Esophagus squamous epithelium (tissue), 5 donors: ENCODE results near the gene EGR4. TPM values are rescaled to one million over a fixed set of nuclear protein-coding genes. Genes with fewer than 3 reads are reported as not detected.
"Not testable (repeated sequence)": the region's sequence is repeated elsewhere in the genome, so short reads cannot be mapped to it uniquely, and the experiment has no call there.

Experiments
- DNase-seq: peaks from one replicate; lab custom pipeline; 2025; lab: John Stamatoyannopoulos, UW
- H3K27ac ChIP-seq, 4 donors: fragments of 200-600 bp; sonication (generic); one replicate each; pipeline ENCODE4 v1.5.1; 2016 to 2019; ENCODE audit warnings: mild to moderate bottlenecking in 1 of 4
- H3K27me3 ChIP-seq, 4 donors: fragments of 200-600 bp; sonication (generic); 1 replicate in 3 of 4; 2 replicates in 1 of 4; pipeline versions ENCODE4 v1.5.1 to v1.6.0; 2017 to 2021; ENCODE audit warnings: antibody characterized with exemption in 1 of 4
- H3K36me3 ChIP-seq, 3 donors: fragments of 200-600 bp; sonication (generic); one replicate each; pipeline ENCODE4 v1.5.1; 2016 to 2019
- H3K4me1 ChIP-seq, 3 donors: fragments of 200-600 bp; sonication (generic); one replicate each; pipeline ENCODE4 v1.5.1; 2017 to 2019
- H3K4me3 ChIP-seq, 4 donors: fragments of 200-600 bp; sonication (generic); 1 replicate in 3 of 4; 2 replicates in 1 of 4; pipeline ENCODE4 v1.5.1; 2016 to 2019; ENCODE audit warnings: mild to moderate bottlenecking in 2 of 4, moderate library complexity in 1 of 4
- H3K9me3 ChIP-seq, 3 donors: fragments of 200-600 bp; sonication (generic); one replicate each; pipeline ENCODE4 v1.5.1; 2016 to 2019
- POLR2A ChIP-seq, 4 donors: fragments of 450-650 bp; IDR thresholded peaks; one replicate each; pipeline ENCODE4 v1.6.1; 2017; ENCODE audit warnings: antibody characterized with exemption in 4 of 4, mild to moderate bottlenecking in 4 of 4, moderate library complexity in 3 of 4
- WGBS, 2 donors: methylation state at CpG; one replicate each; pipeline ENCODE4 v1.1.5; 2018; 5-methylcytosine and 5-hydroxymethylcytosine counted together
- intact Hi-C: fragments of 100-400 bp; cut with DNase I; formaldehyde crosslinking; loops from one replicate; pipeline ENCODE4 v1.15.0; 2022
- total RNA-seq, 4 donors: library from RNA; depleted of rRNA; stranded (reverse); fragments of >200 nt; gene quantifications; one replicate each; pipeline ENCODE4 v1.1.0, GENCODE V29; 2016
- TF ChIP-seq, protein P1 (sequence below), 6 experiments: fragments of 450-650 bp in 4 of 6; fragments of 200-600 bp in 2 of 6; sonication (generic) in 2 of 6; IDR thresholded peaks; one replicate each; pipeline ENCODE4 v1.5.1; 2016 to 2019; ENCODE audit warnings: antibody characterized with exemption in 6 of 6, mild to moderate bottlenecking in 4 of 6, moderate library complexity in 4 of 6
- donor health status: DM: yes; HTN: yes; CAD: no.

Gene EGR4
- total RNA-seq, 4 donors from 2014 or later, result 0.26 TPM; not detected in 3

DNA sequence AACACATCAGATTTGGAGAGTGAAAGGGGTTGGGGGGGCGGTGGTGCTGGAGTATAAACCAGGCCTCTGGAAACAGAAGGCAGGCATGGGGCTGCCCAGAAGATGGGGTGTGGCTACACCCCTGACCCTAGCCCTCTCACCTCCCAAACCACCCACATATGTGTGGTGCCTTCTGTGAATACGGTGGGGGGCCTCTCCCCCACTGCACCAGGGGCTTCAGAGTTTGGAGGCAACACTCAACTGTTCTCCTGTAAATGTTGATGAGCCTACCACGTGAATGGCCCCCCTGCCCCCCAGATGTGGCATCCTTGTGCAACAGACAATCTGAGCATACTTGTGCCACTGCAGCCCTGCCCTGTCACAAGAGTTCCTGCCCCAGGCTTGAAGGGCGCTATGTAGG lies 28.6 kb downstream of the EGR4 start:
- intact Hi-C loops, result no loop called here
- TF ChIP-seq, protein P1, sequence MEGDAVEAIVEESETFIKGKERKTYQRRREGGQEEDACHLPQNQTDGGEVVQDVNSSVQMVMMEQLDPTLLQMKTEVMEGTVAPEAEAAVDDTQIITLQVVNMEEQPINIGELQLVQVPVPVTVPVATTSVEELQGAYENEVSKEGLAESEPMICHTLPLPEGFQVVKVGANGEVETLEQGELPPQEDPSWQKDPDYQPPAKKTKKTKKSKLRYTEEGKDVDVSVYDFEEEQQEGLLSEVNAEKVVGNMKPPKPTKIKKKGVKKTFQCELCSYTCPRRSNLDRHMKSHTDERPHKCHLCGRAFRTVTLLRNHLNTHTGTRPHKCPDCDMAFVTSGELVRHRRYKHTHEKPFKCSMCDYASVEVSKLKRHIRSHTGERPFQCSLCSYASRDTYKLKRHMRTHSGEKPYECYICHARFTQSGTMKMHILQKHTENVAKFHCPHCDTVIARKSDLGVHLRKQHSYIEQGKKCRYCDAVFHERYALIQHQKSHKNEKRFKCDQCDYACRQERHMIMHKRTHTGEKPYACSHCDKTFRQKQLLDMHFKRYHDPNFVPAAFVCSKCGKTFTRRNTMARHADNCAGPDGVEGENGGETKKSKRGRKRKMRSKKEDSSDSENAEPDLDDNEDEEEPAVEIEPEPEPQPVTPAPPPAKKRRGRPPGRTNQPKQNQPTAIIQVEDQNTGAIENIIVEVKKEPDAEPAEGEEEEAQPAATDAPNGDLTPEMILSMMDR (IDR thresholded peaks at IDR 0.05), result no peak
- no peak for TF ChIP-seq POLR2A (IDR thresholded peaks at IDR 0.05)
- peaks cover 0 to 50% (median 0%) of the 10 kb centered on the region in 4 donors for H3K27me3 ChIP-seq
- no peaks in the 10 kb centered on the region for H3K9me3 ChIP-seq
- DNase-seq, result no peak
- no peaks in the 10 kb centered on the region for H3K36me3 ChIP-seq
- no peak overlapping the region for H3K4me3 ChIP-seq
- H3K4me1 ChIP-seq, result peaks cover 4 to 23% (median 7%) of the 10 kb centered on the region in 3 donors
- H3K27ac ChIP-seq, result no peak overlapping the region
- WGBS, 2 donors, result 70 to 100% methylated on average over 1 to 3 of the region's 4 CpGs

DNA sequence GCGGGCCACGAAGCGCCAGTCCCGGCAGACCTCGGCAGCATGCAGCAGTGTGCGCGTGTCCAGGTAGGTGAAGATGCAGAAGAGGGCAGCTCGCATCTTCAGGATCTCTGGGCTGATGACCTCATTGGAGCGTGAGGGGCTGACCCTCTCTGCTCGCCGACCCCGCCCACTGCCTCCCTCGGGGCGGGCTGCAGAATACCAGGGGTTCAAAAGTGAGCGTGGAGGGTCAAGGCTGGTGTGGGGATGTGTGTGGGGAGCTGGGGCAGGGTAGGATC lies 29.1 kb downstream of the EGR4 start:
- no peaks in the 10 kb centered on the region for H3K9me3 ChIP-seq
- H3K4me1 ChIP-seq, result peaks cover 0 to 18% (median 7%) of the 10 kb centered on the region in 3 donors
- TF ChIP-seq POLR2A (IDR thresholded peaks at IDR 0.05), result no peak
- TF ChIP-seq, protein P1 (IDR thresholded peaks at IDR 0.05), result no peak
- WGBS, 2 donors, result 77 to 97% methylated on average over 10 to 12 of the region's 15 CpGs
- H3K4me3 ChIP-seq, result no peak overlapping the region
- H3K36me3 ChIP-seq, result no peaks in the 10 kb centered on the region
- no peak overlapping the region for H3K27ac ChIP-seq
- peaks cover 0 to 45% (median 0%) of the 10 kb centered on the region in 4 donors for H3K27me3 ChIP-seq
- no peak for DNase-seq
- intact Hi-C loops, result no loop called here

DNA sequence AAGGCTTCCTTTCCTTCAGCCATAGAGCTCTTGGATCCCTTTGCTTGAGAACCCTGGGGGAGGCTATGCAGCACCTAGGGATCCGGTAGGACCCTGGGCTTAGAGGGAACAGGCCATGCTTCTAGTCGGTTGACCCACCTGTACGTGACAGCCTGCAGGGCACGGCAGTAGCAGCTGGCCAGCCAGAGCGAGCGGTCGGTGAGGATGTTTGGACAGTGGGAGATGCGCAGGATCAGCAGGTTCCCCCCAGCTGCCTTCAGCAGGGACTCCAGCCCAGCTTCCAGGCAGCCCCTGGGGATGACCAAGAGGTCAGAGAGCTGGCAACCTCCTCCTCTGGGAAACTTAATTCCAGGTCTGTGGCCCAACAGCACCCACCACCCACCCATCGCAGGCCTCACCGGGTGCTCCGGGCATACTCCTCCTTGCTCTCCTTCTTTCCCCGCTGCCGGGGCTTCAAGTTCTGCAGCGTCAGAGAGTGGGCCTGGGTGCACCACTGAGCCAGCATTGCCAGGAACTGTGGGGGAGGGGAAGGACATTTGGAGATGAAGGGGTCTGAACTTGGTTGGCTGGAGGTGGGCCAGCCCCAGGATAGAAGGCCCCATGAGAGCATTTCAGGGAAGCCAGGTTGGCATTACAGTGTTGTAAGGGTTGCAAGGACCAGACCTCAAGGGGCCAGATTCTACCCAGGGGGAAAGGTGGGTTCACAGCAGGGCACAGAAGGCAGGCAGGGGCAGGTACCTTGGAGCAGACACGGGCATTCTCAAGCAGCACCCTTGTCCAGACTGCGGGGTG lies 29.6 kb downstream of the EGR4 start:
- TF ChIP-seq, protein P1 (IDR thresholded peaks at IDR 0.05), result no peak
- TF ChIP-seq POLR2A (IDR thresholded peaks at IDR 0.05), result no peak
- no peak for DNase-seq
- no peaks in the 10 kb centered on the region for H3K9me3 ChIP-seq
- peaks cover 0 to 13% (median 4%) of the 10 kb centered on the region in 3 donors for H3K4me1 ChIP-seq
- H3K27ac ChIP-seq, result no peak overlapping the region
- 80 to 85% methylated on average over 2 to 8 of the region's 16 CpGs for WGBS, 2 donors
- intact Hi-C loops, result no loop called here
- H3K4me3 ChIP-seq, result no peak overlapping the region
- H3K27me3 ChIP-seq, result peaks cover 0 to 39% (median 0%) of the 10 kb centered on the region in 4 donors
- no peaks in the 10 kb centered on the region for H3K36me3 ChIP-seq

DNA sequence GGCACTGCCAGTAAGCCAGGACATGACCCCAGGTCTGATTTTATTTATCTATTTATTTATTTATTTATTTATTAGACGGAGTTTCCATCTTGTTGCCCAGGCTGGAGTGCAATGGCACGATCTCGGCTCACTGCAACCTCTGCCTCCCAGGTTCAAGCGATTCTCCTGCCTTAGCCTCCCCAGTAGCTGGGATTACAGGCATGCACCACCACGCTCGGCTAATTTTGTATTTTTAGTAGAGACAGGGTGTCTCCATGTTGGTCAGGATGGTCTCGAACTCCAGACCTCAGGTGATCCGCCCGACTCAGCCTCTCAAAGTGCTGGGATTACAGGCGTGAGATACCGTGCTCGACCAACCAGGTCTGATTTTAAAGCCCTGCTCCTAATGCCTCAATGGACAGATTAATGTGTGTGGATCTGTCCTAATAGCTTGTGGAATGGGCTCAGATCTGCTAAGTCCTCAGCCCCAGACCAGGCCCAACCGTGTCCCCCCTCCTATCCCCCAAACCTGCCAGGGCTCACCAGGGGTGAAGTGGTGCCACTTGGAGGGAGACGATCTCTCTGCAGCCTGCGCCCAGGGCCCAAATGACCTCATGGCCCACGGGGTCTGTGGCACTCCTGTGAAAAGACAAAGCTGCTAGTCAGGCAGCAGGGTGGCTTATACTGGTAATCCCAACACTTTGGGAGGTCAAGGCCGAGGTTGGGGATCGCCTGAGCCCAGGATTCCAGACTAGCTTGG lies 30.5 kb downstream of the EGR4 start:
- H3K36me3 ChIP-seq, DNase-seq, H3K4me3 ChIP-seq, intact Hi-C loops, H3K4me1 ChIP-seq, H3K9me3 ChIP-seq, H3K27ac ChIP-seq: not testable (repeated sequence)
- WGBS, 2 donors, result 88 to 93% methylated on average over 15 to 17 of the region's 18 CpGs
- H3K27me3 ChIP-seq, result peaks cover 0 to 31% (median 0%) of the 10 kb centered on the region in 4 donors

DNA sequence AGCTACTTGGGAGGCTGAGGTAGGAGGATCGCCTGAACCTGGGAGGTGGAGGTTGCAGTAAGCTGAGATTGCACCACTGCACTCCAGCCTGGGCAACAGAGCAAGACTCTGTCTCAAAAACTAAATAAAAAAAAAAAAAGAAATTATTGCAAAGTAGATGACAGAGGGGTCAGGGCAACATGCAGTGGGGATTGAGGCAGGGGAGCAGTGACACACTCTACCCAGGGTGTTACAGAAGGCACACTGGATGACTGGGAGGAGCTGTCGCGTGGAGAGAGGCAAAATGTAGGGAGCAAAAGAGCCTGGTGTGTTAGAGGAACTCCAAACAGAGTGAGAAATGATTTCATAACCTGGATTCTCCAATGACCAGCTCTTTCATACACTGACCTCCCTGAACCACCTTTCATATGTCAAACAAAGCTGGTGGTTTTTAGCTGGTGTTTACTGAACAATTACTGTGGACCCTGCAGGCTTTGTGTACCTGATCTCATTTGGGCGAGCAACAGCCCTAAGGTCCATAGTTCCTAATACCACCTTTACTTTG lies 31.2 kb downstream of the EGR4 start:
- intact Hi-C loops, result no loop called here
- TF ChIP-seq, protein P1 (IDR thresholded peaks at IDR 0.05), result no peak
- no peak for TF ChIP-seq POLR2A (IDR thresholded peaks at IDR 0.05)
- no peak overlapping the region for H3K27ac ChIP-seq
- H3K4me1 ChIP-seq, result peaks cover 0 to 4% (median 0%) of the 10 kb centered on the region in 3 donors
- H3K36me3 ChIP-seq, result no peaks in the 10 kb centered on the region
- H3K27me3 ChIP-seq, result peaks cover 0 to 24% (median 0%) of the 10 kb centered on the region in 4 donors
- H3K9me3 ChIP-seq, result no peaks in the 10 kb centered on the region
- WGBS, 2 donors, result 80 to 93% methylated on average over 3 to 4 of the region's 4 CpGs
- H3K4me3 ChIP-seq, result no peak overlapping the region
- no peak for DNase-seq
